ENCODE data around the gene USP9X.
A peak's percentile ranks its signal among the peaks of the same experiment; 100 is the strongest.
"Not testable (repeated sequence)": the region's sequence is repeated elsewhere in the genome, so short reads cannot be mapped to it uniquely, and the experiment has no call there.

Gene USP9X

GRCh38 chrX:41240509-41240908 lies 155.3 kb downstream of the USP9X start:
- Mint-ChIP-seq H3K36me3 (no peaks in the 10 kb centered on the region), H3K27me3 (no peaks in the 10 kb centered on the region), H3K27ac (no peak overlapping the region), H3K4me3 (no peak overlapping the region), H3K9me3 (ENCODE audit: low read depth) (no peaks in the 10 kb centered on the region), H3K4me1 (ENCODE audit: low read depth) (peaks cover 5% of the 10 kb centered on the region)

- no peaks in the 10 kb centered on the region for H3K36me3 Mint-ChIP-seq
- H3K4me3 Mint-ChIP-seq: no peak overlapping the region
- no peaks in the 10 kb centered on the region for H3K9me3 Mint-ChIP-seq (ENCODE audit: low read depth)
- no peak overlapping the region for H3K27ac Mint-ChIP-seq
- no peaks in the 10 kb centered on the region for H3K27me3 Mint-ChIP-seq
- H3K4me1 Mint-ChIP-seq (ENCODE audit: low read depth): peaks cover 4% of the 10 kb centered on the region
Observed at GRCh38 chrX:41241962-41242361, 156.7 kb downstream of the USP9X start.

- no peaks in the 10 kb centered on the region for H3K27me3 Mint-ChIP-seq
- no peaks in the 10 kb centered on the region for H3K9me3 Mint-ChIP-seq (ENCODE audit: low read depth)
- H3K36me3 Mint-ChIP-seq: no peaks in the 10 kb centered on the region
- no peak overlapping the region for H3K27ac Mint-ChIP-seq
- no peak overlapping the region for H3K4me3 Mint-ChIP-seq
- no peaks in the 10 kb centered on the region for H3K4me1 Mint-ChIP-seq (ENCODE audit: low read depth)
Observed at GRCh38 chrX:41245641-41246040, 160.4 kb downstream of the USP9X start.

- Mint-ChIP-seq H3K4me1 (ENCODE audit: low read depth) (peaks cover 3% of the 10 kb centered on the region), H3K27me3 (no peaks in the 10 kb centered on the region), H3K27ac (no peak overlapping the region), H3K36me3 (no peaks in the 10 kb centered on the region), H3K9me3 (ENCODE audit: low read depth) (no peaks in the 10 kb centered on the region), H3K4me3 (no peak overlapping the region)
Observed at GRCh38 chrX:41250867-41251266, 165.6 kb downstream of the USP9X start.

GRCh38 chrX:41257801-41258200 lies 172.6 kb downstream of the USP9X start:
- no peak overlapping the region for H3K4me3 Mint-ChIP-seq
- peaks cover 3% of the 10 kb centered on the region for H3K4me1 Mint-ChIP-seq (ENCODE audit: low read depth)
- no peaks in the 10 kb centered on the region for H3K27me3 Mint-ChIP-seq
- no peaks in the 10 kb centered on the region for H3K9me3 Mint-ChIP-seq (ENCODE audit: low read depth)
- H3K36me3 Mint-ChIP-seq: no peaks in the 10 kb centered on the region
- H3K27ac Mint-ChIP-seq: no peak overlapping the region

- Mint-ChIP-seq H3K4me3 (no peak overlapping the region), H3K27me3 (no peaks in the 10 kb centered on the region), H3K9me3 (ENCODE audit: low read depth) (no peaks in the 10 kb centered on the region), H3K27ac (no peak overlapping the region), H3K4me1 (ENCODE audit: low read depth) (peaks cover 3% of the 10 kb centered on the region), H3K36me3 (no peaks in the 10 kb centered on the region)
Observed at GRCh38 chrX:41258226-41258625, 173.0 kb downstream of the USP9X start.

- Mint-ChIP-seq H3K4me3 (no peak overlapping the region), H3K4me1 (ENCODE audit: low read depth) (no peaks in the 10 kb centered on the region), H3K27ac (no peak overlapping the region), H3K36me3 (no peaks in the 10 kb centered on the region), H3K27me3 (no peaks in the 10 kb centered on the region), H3K9me3 (ENCODE audit: low read depth) (no peaks in the 10 kb centered on the region)
Observed at GRCh38 chrX:41258871-41259270, 173.6 kb downstream of the USP9X start.

GRCh38 chrX:41259516-41259915 lies 174.3 kb downstream of the USP9X start:
- H3K36me3 Mint-ChIP-seq: no peaks in the 10 kb centered on the region
- H3K4me3 Mint-ChIP-seq: no peak overlapping the region
- no peak overlapping the region for H3K27ac Mint-ChIP-seq
- H3K27me3 Mint-ChIP-seq: no peaks in the 10 kb centered on the region
- no peaks in the 10 kb centered on the region for H3K9me3 Mint-ChIP-seq (ENCODE audit: low read depth)
- no peaks in the 10 kb centered on the region for H3K4me1 Mint-ChIP-seq (ENCODE audit: low read depth)

GRCh38 chrX:41265615-41266014 lies 180.4 kb downstream of the USP9X start:
- H3K4me3 Mint-ChIP-seq: peak overlapping the region; percentile 23
- no peaks in the 10 kb centered on the region for H3K9me3 Mint-ChIP-seq (ENCODE audit: low read depth)
- no peaks in the 10 kb centered on the region for H3K36me3 Mint-ChIP-seq
- H3K27me3 Mint-ChIP-seq: no peaks in the 10 kb centered on the region
- no peak overlapping the region for H3K27ac Mint-ChIP-seq
- peaks cover 5% of the 10 kb centered on the region for H3K4me1 Mint-ChIP-seq (ENCODE audit: low read depth)

- Mint-ChIP-seq H3K9me3 (ENCODE audit: low read depth) (no peaks in the 10 kb centered on the region), H3K27me3 (no peaks in the 10 kb centered on the region), H3K4me3 (no peak overlapping the region), H3K36me3 (no peaks in the 10 kb centered on the region), H3K27ac (no peak overlapping the region), H3K4me1 (ENCODE audit: low read depth) (peaks cover 6% of the 10 kb centered on the region)
Observed at GRCh38 chrX:41273638-41274037, 188.4 kb downstream of the USP9X start.

GRCh38 chrX:41275661-41276609 lies 190.7 kb downstream of the USP9X start:
- Mint-ChIP-seq H3K27ac (peak overlapping the region; percentile 72), H3K36me3 (no peaks in the 10 kb centered on the region), H3K4me3 (peak overlapping the region; percentile 81), H3K27me3 (no peaks in the 10 kb centered on the region), H3K4me1 (ENCODE audit: low read depth) (peaks cover 6% of the 10 kb centered on the region), H3K9me3 (ENCODE audit: low read depth) (no peaks in the 10 kb centered on the region)

- Mint-ChIP-seq H3K27me3 (no peaks in the 10 kb centered on the region), H3K4me3 (peak overlapping the region; percentile 81), H3K4me1 (ENCODE audit: low read depth) (peaks cover 6% of the 10 kb centered on the region), H3K27ac (peak overlapping the region; percentile 72), H3K9me3 (ENCODE audit: low read depth) (no peaks in the 10 kb centered on the region), H3K36me3 (no peaks in the 10 kb centered on the region)
Observed at GRCh38 chrX:41276661-41277506, 191.6 kb downstream of the USP9X start.

GRCh38 chrX:41282307-41282706 lies 197.1 kb downstream of the USP9X start:
- H3K27me3 Mint-ChIP-seq; H3K4me1 Mint-ChIP-seq (ENCODE audit: low read depth); H3K27ac Mint-ChIP-seq; H3K4me3 Mint-ChIP-seq; H3K36me3 Mint-ChIP-seq; H3K9me3 Mint-ChIP-seq (ENCODE audit: low read depth): not testable (repeated sequence)

GRCh38 chrX:41285928-41286327 lies 200.7 kb downstream of the USP9X start:
- H3K27ac Mint-ChIP-seq: not testable (repeated sequence)

More at GRCh38 chrX:41285928-41286327, 200.7 kb downstream of the USP9X start:
- not testable (repeated sequence) for H3K9me3 Mint-ChIP-seq (ENCODE audit: low read depth); H3K36me3 Mint-ChIP-seq; H3K4me1 Mint-ChIP-seq (ENCODE audit: low read depth); H3K27me3 Mint-ChIP-seq; H3K4me3 Mint-ChIP-seq

Measured in activated naive CD8-positive, alpha-beta T cell (primary cell).